Pancreas (tissue), 10 donors: ENCODE results near the gene PRKCE. TPM values are rescaled to one million over a fixed set of nuclear protein-coding genes. Genes with fewer than 3 reads are reported as not detected.

Experiments used
- ATAC-seq, 4 donors: fragments of 200-7000 bp; cut with Tn5 transposase; one replicate each; pipeline versions ENCODE4 v1.8.0 to v1.9.1; 2020; ENCODE audit warnings: mild to moderate bottlenecking in 4 of 4, moderate library complexity in 4 of 4
- DNase-seq, 6 donors: peaks; one replicate each; pipeline ENCODE4 v3.0.0-alpha.2; 2020
- FAIRE-seq: peaks from 2 replicates; lab custom pipeline; 2012; peaks lifted over from hg19 to GRCh38; lab: Jason Lieb, UNC
- H3K27ac ChIP-seq, 4 donors: fragments of 200-600 bp; sonication (generic); 1 replicate in 3 of 4; 2 replicates in 1 of 4; pipeline versions ENCODE4 v1.5.0 to v1.8.0; 2020
- H3K27me3 ChIP-seq, 4 donors: fragments of 200-600 bp; one replicate each; pipeline ENCODE4 v1.8.0; 2021
- H3K36me3 ChIP-seq, 3 donors: fragments of 200-600 bp; sonication (generic) in 1 of 3; one replicate each; pipeline versions ENCODE4 v1.5.0 to v1.8.0; 2020 to 2021
- H3K4me1 ChIP-seq, 3 donors: fragments of 200-600 bp; one replicate each; pipeline ENCODE4 v1.8.0; 2021
- H3K4me3 ChIP-seq, 4 donors: fragments of 200-600 bp; sonication (generic) in 2 of 4; one replicate each; pipeline versions ENCODE4 v1.5.0 to v1.8.0; 2020 to 2021
- H3K9me3 ChIP-seq, 4 donors: fragments of 200-600 bp; one replicate each; pipeline ENCODE4 v1.8.0; 2021
- WGBS, 2 donors: extraction: QIAGEN DNeasy Blood & Tissue Kit; methylation state at CpG; one replicate each; pipeline ENCODE4 v1.1.7; 2013; 5-methylcytosine and 5-hydroxymethylcytosine counted together
- intact Hi-C, 3 donors: fragments of 100-400 bp; cut with DNase I; formaldehyde crosslinking; loops; one replicate each; pipeline versions ENCODE4 v1.11.1 to v1.14.2; 2022
- polyA plus RNA-seq, 2 donors: library from polyadenylated mRNA; stranded (reverse); fragments of 200-250 nt; gene quantifications; one replicate each; pipeline ENCODE4 v1.2.3, GENCODE V29; 2013
- total RNA-seq, 6 donors: library from RNA; stranded (reverse); fragmentation: NEBNext Ultra II Directional in 4 of 6; extraction: Animal tissue kit (Norgen Biotek cat#: 25700) in 4 of 6; gene quantifications; one replicate each; pipeline versions ENCODE4 v1.2.1 to v1.2.4, GENCODE V29; 2021 to 2023
- TF ChIP-seq, protein P1 (sequence below), 4 donors: fragments of 200-600 bp; sonication (generic) in 3 of 4; IDR thresholded peaks; one replicate each; pipeline versions ENCODE4 v1.5.0 to v1.8.0; 2021; ENCODE audit warnings: antibody characterized with exemption in 4 of 4
- donor health status: healthy with polysubstance abuse.
- donor health status: DM: no; HTN: no; CAD: no; lungs with moderate emphysema.
- donor health status: DM: no; HTN: no; CAD: no.
- donor health status: control.
- donor health status: control.
- donor health status: Bipolar disorder and iron deficiency.
- donor health status: DM: yes; HTN: yes; CAD: no.
- donor health status: DM: no; HTN: no; CAD: no.
- donor health status: DM: no; HTN: no; CAD: no.
- donor health status: DM: yes; HTN: yes; CAD: no.

PRKCE gene
- total and polyA plus RNA-seq, 8 donors = 4.0 to 19.4 (median 10.0) TPM

DNA sequence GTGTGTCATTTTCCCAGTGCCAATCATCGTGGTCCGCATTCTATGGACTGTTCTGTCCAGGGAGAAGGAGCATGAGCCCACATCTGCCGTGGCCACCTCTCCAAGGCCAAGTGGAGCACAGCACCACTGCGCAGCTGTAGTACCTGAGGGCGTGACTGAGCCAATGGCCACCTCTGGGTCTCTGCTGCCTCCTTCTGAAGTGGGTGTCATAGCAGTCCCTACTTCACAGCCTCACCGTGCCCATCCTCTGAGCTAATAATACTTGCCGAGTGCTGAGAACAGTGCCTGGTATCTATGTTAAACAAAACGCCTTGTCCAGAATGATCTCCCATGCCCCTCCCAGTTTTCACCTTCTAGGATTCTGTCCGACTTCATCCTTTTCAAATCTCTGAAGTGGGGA is 256.1 kb downstream of the PRKCE start:
- DNase-seq (no peak), ATAC-seq (no peak), FAIRE-seq (no peak)
- no peaks in the 10 kb centered on the region for H3K27me3 ChIP-seq
- TF ChIP-seq, protein P1, sequence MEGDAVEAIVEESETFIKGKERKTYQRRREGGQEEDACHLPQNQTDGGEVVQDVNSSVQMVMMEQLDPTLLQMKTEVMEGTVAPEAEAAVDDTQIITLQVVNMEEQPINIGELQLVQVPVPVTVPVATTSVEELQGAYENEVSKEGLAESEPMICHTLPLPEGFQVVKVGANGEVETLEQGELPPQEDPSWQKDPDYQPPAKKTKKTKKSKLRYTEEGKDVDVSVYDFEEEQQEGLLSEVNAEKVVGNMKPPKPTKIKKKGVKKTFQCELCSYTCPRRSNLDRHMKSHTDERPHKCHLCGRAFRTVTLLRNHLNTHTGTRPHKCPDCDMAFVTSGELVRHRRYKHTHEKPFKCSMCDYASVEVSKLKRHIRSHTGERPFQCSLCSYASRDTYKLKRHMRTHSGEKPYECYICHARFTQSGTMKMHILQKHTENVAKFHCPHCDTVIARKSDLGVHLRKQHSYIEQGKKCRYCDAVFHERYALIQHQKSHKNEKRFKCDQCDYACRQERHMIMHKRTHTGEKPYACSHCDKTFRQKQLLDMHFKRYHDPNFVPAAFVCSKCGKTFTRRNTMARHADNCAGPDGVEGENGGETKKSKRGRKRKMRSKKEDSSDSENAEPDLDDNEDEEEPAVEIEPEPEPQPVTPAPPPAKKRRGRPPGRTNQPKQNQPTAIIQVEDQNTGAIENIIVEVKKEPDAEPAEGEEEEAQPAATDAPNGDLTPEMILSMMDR (IDR thresholded peaks at IDR 0.05) = no peak
- H3K4me1 ChIP-seq = peaks cover under 1 to 21% (median 12%) of the 10 kb centered on the region in 3 donors
- WGBS, 2 donors = 86 to 92% methylated on average over 9 of the region's 9 CpGs
- H3K9me3 ChIP-seq = no peaks in the 10 kb centered on the region
- no peak overlapping the region for H3K27ac ChIP-seq
- intact Hi-C loops = no loop called here
- H3K36me3 ChIP-seq = no peaks in the 10 kb centered on the region
- H3K4me3 ChIP-seq = no peak overlapping the region

- intact Hi-C loops = no loop called here
- Histone ChIP-seq H3K9me3 (no peaks in the 10 kb centered on the region), H3K4me3 (no peak overlapping the region), H3K4me1 (peaks cover 0 to 21% (median 12%) of the 10 kb centered on the region in 3 donors), H3K27me3 (no peaks in the 10 kb centered on the region), H3K36me3 (no peaks in the 10 kb centered on the region), H3K27ac (peak overlapping the region in 1 of 4 donors; percentile 58)
- DNase-seq = no peak
- no peak for ATAC-seq
- 82 to 91% methylated on average over 12 of the region's 12 CpGs for WGBS, 2 donors
- no peak for FAIRE-seq
- TF ChIP-seq, protein P1 (IDR thresholded peaks at IDR 0.05) = no peak
These were observed 257.1 kb downstream of the PRKCE start for GRCh38 chr2:45908316-45909170.

DNA sequence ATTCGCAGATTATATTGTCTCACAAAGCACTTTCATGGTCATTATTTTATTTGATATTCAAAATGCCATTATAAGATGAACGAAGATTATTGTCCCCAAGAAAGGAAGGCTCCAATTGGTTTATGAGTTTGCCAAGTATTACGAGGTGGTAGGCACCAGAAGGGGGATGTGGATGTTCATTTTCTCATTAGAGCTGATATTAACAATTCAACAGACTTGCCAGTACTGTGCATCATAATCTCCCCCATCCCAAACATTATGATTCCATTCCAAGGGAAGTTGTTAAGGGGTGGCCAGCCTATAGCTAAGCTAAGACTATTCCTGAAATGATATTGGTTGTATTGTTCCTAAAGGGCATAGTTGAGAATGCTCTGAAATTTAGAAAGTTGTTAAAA is 257.7 kb downstream of the PRKCE start:
- Histone ChIP-seq H3K27ac (peak overlapping the region in 2 of 4 donors; percentile 2 to 58), H3K36me3 (no peaks in the 10 kb centered on the region), H3K4me3 (no peak overlapping the region), H3K4me1 (peaks cover 0 to 21% (median 12%) of the 10 kb centered on the region in 3 donors), H3K9me3 (no peaks in the 10 kb centered on the region), H3K27me3 (no peaks in the 10 kb centered on the region)
- 84 to 96% methylated on average over 3 of the region's 3 CpGs for WGBS, 2 donors
- FAIRE-seq (no peak), DNase-seq (no peak), ATAC-seq (no peak)
- intact Hi-C loops = no loop called here
- TF ChIP-seq, protein P1 (IDR thresholded peaks at IDR 0.05) = no peak

GRCh38 chr2:45909677-45910191 is 258.3 kb downstream of the PRKCE start:
- 32 to 45% methylated on average over 5 of the region's 5 CpGs for WGBS, 2 donors
- DNase-seq = peak in 4 of 6 donors; percentile 42 to 68 (median 62)
- no peak for FAIRE-seq
- H3K27me3 ChIP-seq = no peaks in the 10 kb centered on the region
- H3K27ac ChIP-seq = peak overlapping the region in 1 of 4 donors; percentile 58
- peak; percentile 81 to 90 (median 88) for ATAC-seq
- H3K4me1 ChIP-seq = peaks cover 0 to 21% (median 12%) of the 10 kb centered on the region in 3 donors
- H3K9me3 ChIP-seq = no peaks in the 10 kb centered on the region
- H3K36me3 ChIP-seq = no peaks in the 10 kb centered on the region
- H3K4me3 ChIP-seq = no peak overlapping the region
- intact Hi-C loops = no loop called here
- TF ChIP-seq, protein P1 (IDR thresholded peaks at IDR 0.05) = no peak
